HG03521 (cell line): ENCODE results near the gene MPP4.

Experiments used
- ATAC-seq: cut with Tn5 transposase; IDR thresholded peaks from one replicate; pipeline ENCODE4 v1.9.1; 2021; ENCODE audit warnings: mild to moderate bottlenecking, moderate library complexity; ENCODE audit not compliant: unreplicated experiment

The MPP4 gene

GRCh38 chr2:201630577-201630976, 67.9 kb downstream of the MPP4 start:
- no peak for ATAC-seq

GRCh38 chr2:201628545-201628944, 69.9 kb downstream of the MPP4 start:
- no peak for ATAC-seq

GRCh38 chr2:201622306-201622970, 76.0 kb downstream of the MPP4 start:
- no peak for ATAC-seq

- no peak for ATAC-seq
Measured at GRCh38 chr2:201621293-201621999, 77.0 kb downstream of the MPP4 start.

DNA sequence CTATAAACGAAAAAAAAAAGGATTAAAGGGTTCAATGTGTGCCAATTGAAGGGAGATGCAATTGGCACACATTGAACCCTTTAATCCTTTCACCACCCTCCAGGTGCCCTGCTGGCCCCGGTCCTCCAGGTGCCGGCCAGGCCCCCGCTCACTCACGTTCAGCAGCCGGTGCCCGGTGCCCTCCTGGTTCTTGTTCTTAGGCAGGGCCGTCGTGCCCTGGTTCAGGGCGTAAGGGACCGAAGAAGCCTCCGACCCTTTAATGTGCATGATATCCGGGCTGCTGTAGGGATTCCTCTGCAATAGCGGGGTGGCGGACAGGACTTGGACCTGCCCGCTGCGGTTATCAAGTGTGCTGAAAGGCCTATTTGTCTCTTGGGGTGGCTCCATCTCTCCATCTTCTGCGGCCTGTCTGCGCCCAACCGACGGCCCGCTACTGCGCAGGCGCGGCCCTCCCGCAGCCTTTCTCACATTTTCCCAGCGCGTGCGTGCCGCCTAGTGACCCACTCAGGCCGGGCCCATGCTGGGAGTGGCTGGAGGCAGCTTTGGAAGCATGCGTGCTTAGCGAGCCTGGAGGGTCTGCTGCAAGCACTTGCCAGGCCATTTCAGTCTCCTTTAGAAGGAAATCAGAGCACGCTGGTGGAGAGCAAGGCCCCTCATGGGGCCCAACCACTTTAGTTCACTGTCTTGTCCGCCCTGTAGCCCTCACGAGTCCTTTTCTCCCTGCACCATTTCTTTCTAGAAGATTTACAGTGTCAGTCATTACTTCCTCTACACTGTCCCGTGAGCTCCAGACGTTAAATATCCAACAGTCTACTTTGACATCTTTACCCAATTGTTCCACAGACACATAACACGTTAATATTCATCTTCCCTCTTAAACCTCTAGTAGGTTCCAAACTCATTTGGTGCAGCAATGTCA, 79.4 kb downstream of the MPP4 start:
- no peak for ATAC-seq

DNA sequence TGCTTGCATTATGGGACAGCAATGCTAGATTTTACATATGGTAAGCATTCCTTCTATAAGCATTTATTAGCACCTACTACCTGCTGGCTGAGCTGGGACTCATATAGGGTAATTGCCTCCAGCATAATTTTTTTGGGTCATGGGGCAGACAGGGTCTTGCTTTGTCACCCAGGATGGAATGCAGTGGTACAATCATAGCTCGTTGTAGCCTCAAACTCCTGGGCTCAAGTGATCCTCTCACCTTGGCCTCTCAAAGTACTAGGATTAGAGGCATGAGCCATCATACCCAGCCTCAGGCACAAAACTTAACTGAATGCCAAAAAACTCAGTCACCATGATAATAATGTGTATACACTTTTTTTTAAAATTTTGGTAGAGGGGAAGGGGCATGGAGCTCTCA, 90.4 kb downstream of the MPP4 start:
- no peak for ATAC-seq

- ATAC-seq: no peak
Measured at GRCh38 chr2:201607568-201607967, 90.9 kb downstream of the MPP4 start.

GRCh38 chr2:201600906-201601305, 97.5 kb downstream of the MPP4 start:
- ATAC-seq: no peak

DNA sequence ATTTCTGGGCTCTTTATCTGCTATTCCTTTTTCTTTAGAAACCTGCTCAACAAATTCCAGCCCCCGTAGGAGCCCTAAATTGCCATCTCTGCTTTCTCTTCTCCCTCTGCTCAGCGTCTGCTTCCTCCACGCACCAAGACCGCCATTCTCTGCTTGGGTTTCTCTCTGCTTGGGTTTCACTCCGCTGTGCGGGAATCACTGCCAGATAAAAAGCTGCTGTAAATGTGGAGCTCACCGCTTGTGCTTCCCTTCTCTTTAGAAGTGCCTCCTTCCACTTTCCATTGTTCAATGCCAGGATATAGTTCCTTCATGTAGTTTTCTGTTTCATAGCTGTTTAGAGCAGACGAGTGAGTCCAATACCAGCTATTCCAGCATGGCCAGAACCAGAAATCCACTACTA, 101.0 kb downstream of the MPP4 start:
- ATAC-seq: no peak
